Ishikawa (cell line): ENCODE measurements around the gene NKD1.

Experiments used
- CEBPB ChIP-seq: IDR thresholded peaks from 2 replicates; pipeline ENCODE4 v1.6.1; 2012
- CREB1 ChIP-seq: IDR thresholded peaks from 2 replicates; pipeline ENCODE4 v1.6.1; 2012; ENCODE audit warnings: low read depth
- EGR1 ChIP-seq: IDR thresholded peaks from 2 replicates; pipeline ENCODE4 v1.6.1; 2012
- EP300 ChIP-seq: IDR thresholded peaks from 2 replicates; pipeline ENCODE4 v1.6.1; 2012; ENCODE audit warnings: borderline replicate concordance
- FOXM1 ChIP-seq: IDR thresholded peaks from 2 replicates; pipeline ENCODE4 v1.6.1; 2012; ENCODE audit warnings: low read depth, borderline replicate concordance
- NFIC ChIP-seq: IDR thresholded peaks from 2 replicates; pipeline ENCODE4 v1.6.1; 2012
- RAD21 ChIP-seq: IDR thresholded peaks from 2 replicates; pipeline ENCODE4 v1.6.1; 2012; ENCODE audit warnings: low read depth
- TAF1 ChIP-seq: IDR thresholded peaks from 2 replicates; pipeline ENCODE4 v1.6.1; 2012; ENCODE audit warnings: low read depth, mild to moderate bottlenecking
- TCF12 ChIP-seq: IDR thresholded peaks from 2 replicates; pipeline ENCODE4 v1.6.1; 2012; ENCODE audit warnings: low read depth
- TEAD4 ChIP-seq: IDR thresholded peaks from 2 replicates; pipeline ENCODE4 v1.6.1; 2012
- YY1 ChIP-seq: IDR thresholded peaks from 2 replicates; pipeline ENCODE4 v1.6.1; 2012; ENCODE audit warnings: low read depth
- TF ChIP-seq, protein P1 (sequence below): IDR thresholded peaks from 2 replicates; pipeline ENCODE4 v1.6.1; 2012; ENCODE audit warnings: low read depth, mild to moderate bottlenecking
- TF ChIP-seq, protein P2 (sequence below): IDR thresholded peaks from 2 replicates; pipeline ENCODE4 v1.6.1; 2012
- TF ChIP-seq, protein P3 (sequence below): IDR thresholded peaks from 2 replicates; pipeline ENCODE4 v1.6.1; 2012

DNA sequence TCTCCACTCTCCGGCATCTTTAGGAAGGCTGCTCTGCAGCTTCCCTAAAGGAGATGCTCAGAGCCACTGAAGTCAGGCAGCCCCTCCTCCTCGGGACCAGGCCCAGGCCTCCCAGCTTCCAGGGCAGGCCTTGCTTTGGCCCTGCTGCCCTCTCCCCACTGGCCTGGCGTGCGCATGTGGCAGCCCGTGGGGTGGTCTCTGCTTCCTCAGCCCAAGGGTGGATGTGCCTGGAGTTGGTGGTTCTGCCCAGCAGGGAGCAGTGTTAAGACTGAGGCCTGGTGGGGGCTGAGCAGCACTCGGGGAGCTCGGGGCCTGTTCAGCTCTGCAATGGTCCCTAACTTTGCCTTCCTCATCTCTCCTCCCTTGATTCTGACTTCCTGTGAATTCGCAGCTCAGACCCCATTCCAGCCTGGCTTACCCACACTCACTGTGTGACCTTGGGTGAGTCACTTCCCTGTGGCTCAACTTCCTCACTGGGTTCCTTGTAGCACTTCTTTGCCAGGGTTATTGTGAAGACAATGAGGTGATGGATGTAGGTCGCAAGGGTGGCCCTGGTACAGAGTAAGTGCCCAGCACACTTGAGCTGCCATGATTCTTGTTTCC is 63.2 kb downstream of the NKD1 start:
- TF ChIP-seq RAD21 (no peak), TAF1 (no peak), TEAD4 (no peak), NFIC (no peak), YY1 (no peak), EP300 (no peak), TCF12 (no peak), CREB1 (no peak), FOXM1 (no peak), CEBPB (no peak), EGR1 (no peak)
- TF ChIP-seq, protein P1, sequence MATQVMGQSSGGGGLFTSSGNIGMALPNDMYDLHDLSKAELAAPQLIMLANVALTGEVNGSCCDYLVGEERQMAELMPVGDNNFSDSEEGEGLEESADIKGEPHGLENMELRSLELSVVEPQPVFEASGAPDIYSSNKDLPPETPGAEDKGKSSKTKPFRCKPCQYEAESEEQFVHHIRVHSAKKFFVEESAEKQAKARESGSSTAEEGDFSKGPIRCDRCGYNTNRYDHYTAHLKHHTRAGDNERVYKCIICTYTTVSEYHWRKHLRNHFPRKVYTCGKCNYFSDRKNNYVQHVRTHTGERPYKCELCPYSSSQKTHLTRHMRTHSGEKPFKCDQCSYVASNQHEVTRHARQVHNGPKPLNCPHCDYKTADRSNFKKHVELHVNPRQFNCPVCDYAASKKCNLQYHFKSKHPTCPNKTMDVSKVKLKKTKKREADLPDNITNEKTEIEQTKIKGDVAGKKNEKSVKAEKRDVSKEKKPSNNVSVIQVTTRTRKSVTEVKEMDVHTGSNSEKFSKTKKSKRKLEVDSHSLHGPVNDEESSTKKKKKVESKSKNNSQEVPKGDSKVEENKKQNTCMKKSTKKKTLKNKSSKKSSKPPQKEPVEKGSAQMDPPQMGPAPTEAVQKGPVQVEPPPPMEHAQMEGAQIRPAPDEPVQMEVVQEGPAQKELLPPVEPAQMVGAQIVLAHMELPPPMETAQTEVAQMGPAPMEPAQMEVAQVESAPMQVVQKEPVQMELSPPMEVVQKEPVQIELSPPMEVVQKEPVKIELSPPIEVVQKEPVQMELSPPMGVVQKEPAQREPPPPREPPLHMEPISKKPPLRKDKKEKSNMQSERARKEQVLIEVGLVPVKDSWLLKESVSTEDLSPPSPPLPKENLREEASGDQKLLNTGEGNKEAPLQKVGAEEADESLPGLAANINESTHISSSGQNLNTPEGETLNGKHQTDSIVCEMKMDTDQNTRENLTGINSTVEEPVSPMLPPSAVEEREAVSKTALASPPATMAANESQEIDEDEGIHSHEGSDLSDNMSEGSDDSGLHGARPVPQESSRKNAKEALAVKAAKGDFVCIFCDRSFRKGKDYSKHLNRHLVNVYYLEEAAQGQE: no peak
- TF ChIP-seq, protein P2, sequence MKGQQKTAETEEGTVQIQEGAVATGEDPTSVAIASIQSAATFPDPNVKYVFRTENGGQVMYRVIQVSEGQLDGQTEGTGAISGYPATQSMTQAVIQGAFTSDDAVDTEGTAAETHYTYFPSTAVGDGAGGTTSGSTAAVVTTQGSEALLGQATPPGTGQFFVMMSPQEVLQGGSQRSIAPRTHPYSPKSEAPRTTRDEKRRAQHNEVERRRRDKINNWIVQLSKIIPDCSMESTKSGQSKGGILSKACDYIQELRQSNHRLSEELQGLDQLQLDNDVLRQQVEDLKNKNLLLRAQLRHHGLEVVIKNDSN: no peak
- TF ChIP-seq, protein P3, sequence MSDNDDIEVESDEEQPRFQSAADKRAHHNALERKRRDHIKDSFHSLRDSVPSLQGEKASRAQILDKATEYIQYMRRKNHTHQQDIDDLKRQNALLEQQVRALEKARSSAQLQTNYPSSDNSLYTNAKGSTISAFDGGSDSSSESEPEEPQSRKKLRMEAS: no peak
